HepG2 (cell line): Measurements from ENCODE around the gene SLC23A2. TPM values are rescaled to one million over a fixed set of nuclear protein-coding genes. Genes with fewer than 3 reads are reported as not detected.

Experiments
- CREB1 ChIP-seq, 2 experiments: fragments of 450-650 bp in 1 of 2; IDR thresholded peaks; 2 replicates each; pipeline ENCODE4 v1.6.1; 2016 to 2017; ENCODE audit warnings: control low read depth in 1 of 2, mild to moderate bottlenecking in 1 of 2, missing compliant biosample characterization in 1 of 2, missing genetic modification characterization in 1 of 2
- GABPA ChIP-seq, 2 experiments: IDR thresholded peaks; 2 replicates each; pipeline ENCODE4 v1.6.1; 2011 to 2016; ENCODE audit warnings: low read depth in 2 of 2, low read length in 1 of 2, missing biosample characterization in 1 of 2, missing genetic modification characterization in 1 of 2
- PHB2 ChIP-seq: fragments of 450-650 bp; IDR thresholded peaks from 2 replicates; pipeline ENCODE4 v1.6.1; 2018; ENCODE audit not compliant: partially characterized antibody
- PHF8 ChIP-seq: sonication (generic); formaldehyde crosslinking; IDR thresholded peaks from 2 replicates; pipeline ENCODE4 v1.5.0; 2020; ENCODE audit warnings: missing genetic modification reagents
- TIGD3 ChIP-seq: sonication (generic); formaldehyde crosslinking; IDR thresholded peaks from 2 replicates; pipeline ENCODE4 v1.5.1; 2020; ENCODE audit warnings: mild to moderate bottlenecking, missing genetic modification reagents, borderline replicate concordance
- ZBTB20 ChIP-seq: sonication (generic); formaldehyde crosslinking; IDR thresholded peaks from 2 replicates; pipeline ENCODE4 v1.8.1; 2023; ENCODE audit warnings: missing genetic modification reagents, low read depth, mild to moderate bottlenecking, borderline replicate concordance
- ZBTB40 ChIP-seq, 2 experiments: fragments of 450-650 bp in 1 of 2; sonication (generic) in 1 of 2; formaldehyde crosslinking in 1 of 2; IDR thresholded peaks; 2 replicates each; pipeline versions ENCODE4 v1.6.1 to v1.8.0; 2016 to 2022; ENCODE audit warnings: antibody characterized with exemption in 1 of 2, mild to moderate bottlenecking in 1 of 2, missing genetic modification reagents in 1 of 2
- ZNF136 ChIP-seq: sonication (generic); formaldehyde crosslinking; IDR thresholded peaks from 2 replicates; pipeline ENCODE4 v1.8.1; 2022; ENCODE audit warnings: low read depth, mild to moderate bottlenecking, moderate library complexity, missing genetic modification reagents
- ZNF143 ChIP-seq: sonication (generic); formaldehyde crosslinking; IDR thresholded peaks from 2 replicates; pipeline ENCODE4 v1.4.0; 2020; ENCODE audit warnings: missing genetic modification reagents
- ZNF24 ChIP-seq: fragments of 450-650 bp; IDR thresholded peaks from 2 replicates; pipeline ENCODE4 v1.6.1; 2017; ENCODE audit warnings: antibody characterized with exemption, mild to moderate bottlenecking
- ZNF317 ChIP-seq: sonication (generic); formaldehyde crosslinking; IDR thresholded peaks from 2 replicates; pipeline ENCODE4 v1.5.0; 2020; ENCODE audit warnings: mild to moderate bottlenecking, missing genetic modification reagents
- ZNF44 ChIP-seq: sonication (generic); formaldehyde crosslinking; IDR thresholded peaks from 2 replicates; pipeline ENCODE4 v1.5.1; 2020; ENCODE audit warnings: mild to moderate bottlenecking, missing genetic modification reagents
- ZNF572 ChIP-seq: sonication (generic); formaldehyde crosslinking; IDR thresholded peaks from 2 replicates; pipeline ENCODE4 v1.5.1; 2020; ENCODE audit warnings: mild to moderate bottlenecking, missing genetic modification reagents
- ZNF749 ChIP-seq: sonication (generic); formaldehyde crosslinking; IDR thresholded peaks from 2 replicates; pipeline ENCODE4 v1.8.0; 2022; ENCODE audit warnings: mild to moderate bottlenecking, missing genetic modification reagents, moderate library complexity, borderline replicate concordance
- ZNF83 ChIP-seq: sonication (generic); formaldehyde crosslinking; IDR thresholded peaks from 2 replicates; pipeline ENCODE4 v1.4.0; 2020; ENCODE audit warnings: missing genetic modification reagents, mild to moderate bottlenecking, borderline replicate concordance
- polyA plus RNA-seq, 8 experiments: library from polyadenylated mRNA; depleted of rRNA in 3 of 8; stranded (reverse) in 7 of 8; unstranded in 1 of 8; fragments of >200 nt; fragmentation: Illumina TruSeq in 4 of 8; extraction: Trizol in 4 of 8; gene quantifications; 2 replicates each; pipeline versions ENCODE4 v1.2.1 to v1.2.3, GENCODE V29; 2011 to 2016; ENCODE audit warnings: low read depth in 4 of 8, missing spikeins in 1 of 8, mixed read lengths in 1 of 8; ENCODE audit not compliant: insufficient read depth in 1 of 8
- total RNA-seq, 5 experiments: library from RNA; depleted of rRNA; stranded (reverse); fragments of >200 nt; fragmentation: Illumina TruSeq; extraction: Trizol; gene quantifications; 2 replicates each; pipeline ENCODE4 v1.2.3, GENCODE V29; 2016; ENCODE audit warnings: low read depth in 1 of 5

The SLC23A2 gene
- total and polyA plus RNA-seq, 2 of the 13 experiments (the other 11 are each of a cell fraction or from before 2014, with no cell fraction given): 42.2 to 51.2 TPM

- TF ChIP-seq ZBTB40 (IDR thresholded peaks at IDR 0.05) (no peak), ZBTB40 (CRISPR knock-in tag; IDR thresholded peaks at IDR 0.05) (no peak; the same call in none of the 2 replicates), ZNF572 (CRISPR knock-in tag) (no peak), ZNF136 (CRISPR knock-in tag) (0 out of 2 replicates have a peak, but pooled peaks have one; percentile 53), GABPA (IDR thresholded peaks at IDR 0.05; ENCODE audit: low read depth, low read length) (no peak), GABPA (CRISPR knock-in tag; IDR thresholded peaks at IDR 0.05; ENCODE audit: low read depth) (no peak), ZBTB20 (CRISPR knock-in tag) (peak; percentile 58; the same call in 1 of the 2 replicates), ZNF143 (peak; percentile 72), ZNF317 (CRISPR knock-in tag) (0 out of 2 replicates have a peak, but pooled peaks have one; percentile 4), ZNF749 (no peak), TIGD3 (CRISPR knock-in tag) (no peak), CREB1 (IDR thresholded peaks at IDR 0.05) (no peak), CREB1 (CRISPR knock-in tag; IDR thresholded peaks at IDR 0.05) (no peak), ZNF44 (CRISPR knock-in tag) (peak; percentile 48; the same call in 1 of the 2 replicates), PHF8 (CRISPR knock-in tag) (peak; percentile 76), ZNF83 (CRISPR knock-in tag) (0 out of 2 replicates have a peak, but pooled peaks have one; percentile 43), ZNF24 (no peak), PHB2 (no peak)
Observed at GRCh38 chr20:5000263-5001173, 792 bp downstream of the SLC23A2 start (continued).
